Gastrocnemius medialis (tissue), 4 donors: ENCODE measurements around the gene LPAR3. TPM values are rescaled to one million over a fixed set of nuclear protein-coding genes. Genes with fewer than 3 reads are reported as not detected.

Experiments
- ATAC-seq, 2 donors: fragments of 150-250 bp; one replicate each; pipeline ENCODE4 v1.9.1; 2016
- DNase-seq, 2 donors: peaks; one replicate each; pipeline ENCODE4 v3.0.0-alpha.2; 2019
- H3K27ac ChIP-seq, 4 donors: fragments of 200-600 bp; sonication (generic); 1 replicate in 1 of 4; 2 replicates in 3 of 4; pipeline ENCODE4 v1.5.1; 2016 to 2018; ENCODE audit warnings: mild to moderate bottlenecking in 2 of 4, moderate library complexity in 1 of 4
- H3K27me3 ChIP-seq, 3 donors: fragments of 200-600 bp; sonication (generic) in 2 of 3; 1 replicate in 1 of 3; 2 replicates in 2 of 3; pipeline versions ENCODE4 v1.5.1 to v1.6.0; 2016 to 2019; ENCODE audit warnings: mild to moderate bottlenecking in 1 of 3, moderate library complexity in 1 of 3
- H3K36me3 ChIP-seq, 2 donors: fragments of 200-600 bp; sonication (generic) in 1 of 2; one replicate each; pipeline ENCODE4 v1.5.1; 2017 to 2018
- H3K4me1 ChIP-seq, 2 donors: fragments of 200-600 bp; sonication (generic) in 1 of 2; one replicate each; pipeline ENCODE4 v1.5.1; 2016 to 2017; ENCODE audit warnings: mild to moderate bottlenecking in 2 of 2
- H3K4me3 ChIP-seq, 4 donors: fragments of 200-600 bp; sonication (generic) in 3 of 4; 1 replicate in 1 of 4; 2 replicates in 3 of 4; pipeline ENCODE4 v1.5.1; 2016 to 2019; ENCODE audit warnings: mild to moderate bottlenecking in 2 of 4
- H3K9me3 ChIP-seq, 3 donors: fragments of 200-600 bp; sonication (generic) in 2 of 3; 1 replicate in 1 of 3; 2 replicates in 2 of 3; pipeline ENCODE4 v1.5.1; 2016 to 2019
- POLR2A ChIP-seq, 2 donors: fragments of 450-650 bp; IDR thresholded peaks; one replicate each; pipeline ENCODE4 v1.6.1; 2017; ENCODE audit warnings: antibody characterized with exemption in 2 of 2, mild to moderate bottlenecking in 2 of 2, moderate library complexity in 2 of 2
- in situ Hi-C, 4 donors: fragments of 200-750 bp; cut with MboI; loops; one replicate each; pipeline versions ENCODE4 v1.15.0 to v1.8.0; 2017; ENCODE audit warnings: low sequenced_read_pairs in 4 of 4
- intact Hi-C: fragments of 100-400 bp; cut with DNase I; formaldehyde crosslinking; loops from one replicate; pipeline ENCODE4 v1.15.1; 2023; ENCODE audit warnings: low total_unique reads
- total RNA-seq, 4 donors: library from RNA; depleted of rRNA; stranded (reverse); fragments of >200 nt; gene quantifications; one replicate each; pipeline versions ENCODE4 v1.1.0 to v1.2.3, GENCODE V29; 2016
- TF ChIP-seq, protein P1 (sequence below), 5 experiments: fragments of 450-650 bp in 3 of 5; fragments of 200-600 bp in 2 of 5; sonication (generic) in 2 of 5; IDR thresholded peaks in 4 of 5; conservative IDR thresholded peaks in 1 of 5; 1 replicate in 4 of 5; 2 replicates in 1 of 5; pipeline ENCODE4 v1.5.1; 2016 to 2019; ENCODE audit warnings: antibody characterized with exemption in 5 of 5, mild to moderate bottlenecking in 3 of 5, moderate library complexity in 3 of 5

The LPAR3 gene
- total RNA-seq, 4 donors from 2014 or later, result not detected

GRCh38 chr1:84785271-84786036, 107.6 kb downstream of the LPAR3 start:
- in situ Hi-C loops, result no loop called here
- Histone ChIP-seq H3K27me3 (no peaks in the 10 kb centered on the region), H3K9me3 (no peaks in the 10 kb centered on the region), H3K27ac (no peak overlapping the region), H3K4me3 (no peak overlapping the region), H3K36me3 (no peaks in the 10 kb centered on the region), H3K4me1 (no peaks in the 10 kb centered on the region)
- ATAC-seq (no peak), DNase-seq (no peak)
- TF ChIP-seq, protein P1, sequence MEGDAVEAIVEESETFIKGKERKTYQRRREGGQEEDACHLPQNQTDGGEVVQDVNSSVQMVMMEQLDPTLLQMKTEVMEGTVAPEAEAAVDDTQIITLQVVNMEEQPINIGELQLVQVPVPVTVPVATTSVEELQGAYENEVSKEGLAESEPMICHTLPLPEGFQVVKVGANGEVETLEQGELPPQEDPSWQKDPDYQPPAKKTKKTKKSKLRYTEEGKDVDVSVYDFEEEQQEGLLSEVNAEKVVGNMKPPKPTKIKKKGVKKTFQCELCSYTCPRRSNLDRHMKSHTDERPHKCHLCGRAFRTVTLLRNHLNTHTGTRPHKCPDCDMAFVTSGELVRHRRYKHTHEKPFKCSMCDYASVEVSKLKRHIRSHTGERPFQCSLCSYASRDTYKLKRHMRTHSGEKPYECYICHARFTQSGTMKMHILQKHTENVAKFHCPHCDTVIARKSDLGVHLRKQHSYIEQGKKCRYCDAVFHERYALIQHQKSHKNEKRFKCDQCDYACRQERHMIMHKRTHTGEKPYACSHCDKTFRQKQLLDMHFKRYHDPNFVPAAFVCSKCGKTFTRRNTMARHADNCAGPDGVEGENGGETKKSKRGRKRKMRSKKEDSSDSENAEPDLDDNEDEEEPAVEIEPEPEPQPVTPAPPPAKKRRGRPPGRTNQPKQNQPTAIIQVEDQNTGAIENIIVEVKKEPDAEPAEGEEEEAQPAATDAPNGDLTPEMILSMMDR (IDR thresholded peaks at IDR 0.05 in 4 of 5, conservative IDR thresholded peaks at IDR 0.05 in 1 of 5), result no peak
- no peak for TF ChIP-seq POLR2A (IDR thresholded peaks at IDR 0.05)
- intact Hi-C loops, result no loop called here

DNA sequence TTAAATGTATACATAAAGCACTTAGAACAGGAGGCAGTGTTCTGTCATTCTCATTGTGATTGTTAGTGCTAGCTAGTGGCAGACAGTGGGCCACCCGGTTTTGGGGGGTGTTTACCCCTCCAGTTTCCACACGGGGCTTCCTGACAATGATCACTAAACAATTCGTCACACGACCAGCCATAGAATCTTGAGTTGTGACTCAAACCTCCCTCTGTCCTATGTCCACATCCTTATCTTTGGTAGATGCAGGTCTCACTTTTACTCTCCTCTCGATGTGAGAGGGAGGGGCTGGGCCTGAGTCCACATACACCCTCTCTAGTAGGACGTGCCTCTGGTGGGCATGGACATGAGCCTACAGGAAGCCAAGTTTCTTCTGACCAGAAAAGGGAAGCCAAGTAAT, 110.1 kb downstream of the LPAR3 start:
- H3K27ac ChIP-seq, result no peak overlapping the region
- DNase-seq (no peak), ATAC-seq (no peak)
- intact Hi-C loops, result no loop called here
- in situ Hi-C loops, result no loop called here
- H3K9me3 ChIP-seq, result no peaks in the 10 kb centered on the region
- no peaks in the 10 kb centered on the region for H3K27me3 ChIP-seq
- TF ChIP-seq, protein P1 (IDR thresholded peaks at IDR 0.05 in 4 of 5, conservative IDR thresholded peaks at IDR 0.05 in 1 of 5), result no peak
- TF ChIP-seq POLR2A (IDR thresholded peaks at IDR 0.05), result no peak
- H3K4me1 ChIP-seq, result no peaks in the 10 kb centered on the region
- no peaks in the 10 kb centered on the region for H3K36me3 ChIP-seq
- H3K4me3 ChIP-seq, result no peak overlapping the region

- no peaks in the 10 kb centered on the region for H3K9me3 ChIP-seq
- TF ChIP-seq, protein P1 (IDR thresholded peaks at IDR 0.05 in 4 of 5, conservative IDR thresholded peaks at IDR 0.05 in 1 of 5), result peak in 2 of 5 experiments; percentile 24 to 56
- TF ChIP-seq POLR2A (IDR thresholded peaks at IDR 0.05), result no peak
- no peaks in the 10 kb centered on the region for H3K36me3 ChIP-seq
- no peak overlapping the region for H3K4me3 ChIP-seq
- ATAC-seq (no peak), DNase-seq (peak in 1 of 2 donors; percentile 28)
- H3K27ac ChIP-seq, result no peak overlapping the region
- in situ Hi-C loops (no loop called here), intact Hi-C loops (no loop called here)
- no peaks in the 10 kb centered on the region for H3K27me3 ChIP-seq
- H3K4me1 ChIP-seq, result no peaks in the 10 kb centered on the region
Observed at GRCh38 chr1:84781946-84782771, 110.8 kb downstream of the LPAR3 start.

DNA sequence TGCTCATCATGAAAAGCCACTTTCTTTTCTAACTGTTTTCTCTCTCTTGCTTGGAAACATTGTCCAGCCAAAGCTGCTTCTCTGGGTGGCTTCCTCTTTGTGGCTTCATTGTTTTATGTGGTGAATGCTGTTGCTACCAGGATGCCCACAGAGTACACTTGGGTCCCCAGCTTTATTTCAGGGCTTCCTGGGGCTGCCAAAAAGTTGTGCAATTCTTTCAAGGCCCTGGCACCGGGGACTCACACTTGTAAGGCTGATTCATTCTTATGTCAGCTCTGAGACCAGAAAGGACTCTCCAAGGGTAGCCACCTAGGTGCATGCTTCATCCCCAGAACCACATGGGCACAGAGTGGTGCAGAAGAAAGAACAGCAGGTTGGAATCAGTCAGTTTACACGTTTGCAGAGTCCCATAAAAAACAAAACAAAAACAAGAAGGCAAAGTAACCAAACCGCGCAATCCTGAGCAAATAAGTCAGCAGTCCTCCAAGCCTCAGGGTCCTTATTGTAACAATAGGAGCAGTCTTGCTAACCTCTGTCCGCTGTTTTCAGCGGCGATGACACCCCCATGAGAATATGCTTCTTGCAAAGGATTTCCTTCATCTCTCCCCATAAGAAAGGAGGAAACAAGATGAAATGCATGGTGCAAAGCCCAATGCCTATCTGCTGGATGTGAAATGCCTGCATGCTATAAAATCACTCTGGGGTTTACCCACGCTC, 112.8 kb downstream of the LPAR3 start:
- Histone ChIP-seq H3K27me3 (no peaks in the 10 kb centered on the region), H3K9me3 (no peaks in the 10 kb centered on the region), H3K27ac (no peak overlapping the region), H3K36me3 (no peaks in the 10 kb centered on the region), H3K4me3 (no peak overlapping the region), H3K4me1 (no peaks in the 10 kb centered on the region)
- intact Hi-C loops, result loop anchor here (10.0 kb wide), 2 partner anchors 635 to 845 kb away; partner anchors contain the start of gene PRKACB
- in situ Hi-C loops, result no loop called here
- no peak for TF ChIP-seq POLR2A (IDR thresholded peaks at IDR 0.05)
- TF ChIP-seq, protein P1 (IDR thresholded peaks at IDR 0.05 in 4 of 5, conservative IDR thresholded peaks at IDR 0.05 in 1 of 5), result no peak
- DNase-seq (no peak), ATAC-seq (no peak)
